GM21737 (cell line): ENCODE results near the gene MYOG.

ENCODE experiments used
- ATAC-seq: cut with Tn5 transposase; IDR thresholded peaks from one replicate; pipeline ENCODE4 v1.9.1; 2021; ENCODE audit warnings: mild to moderate bottlenecking, moderate library complexity; ENCODE audit not compliant: unreplicated experiment

The MYOG gene

DNA sequence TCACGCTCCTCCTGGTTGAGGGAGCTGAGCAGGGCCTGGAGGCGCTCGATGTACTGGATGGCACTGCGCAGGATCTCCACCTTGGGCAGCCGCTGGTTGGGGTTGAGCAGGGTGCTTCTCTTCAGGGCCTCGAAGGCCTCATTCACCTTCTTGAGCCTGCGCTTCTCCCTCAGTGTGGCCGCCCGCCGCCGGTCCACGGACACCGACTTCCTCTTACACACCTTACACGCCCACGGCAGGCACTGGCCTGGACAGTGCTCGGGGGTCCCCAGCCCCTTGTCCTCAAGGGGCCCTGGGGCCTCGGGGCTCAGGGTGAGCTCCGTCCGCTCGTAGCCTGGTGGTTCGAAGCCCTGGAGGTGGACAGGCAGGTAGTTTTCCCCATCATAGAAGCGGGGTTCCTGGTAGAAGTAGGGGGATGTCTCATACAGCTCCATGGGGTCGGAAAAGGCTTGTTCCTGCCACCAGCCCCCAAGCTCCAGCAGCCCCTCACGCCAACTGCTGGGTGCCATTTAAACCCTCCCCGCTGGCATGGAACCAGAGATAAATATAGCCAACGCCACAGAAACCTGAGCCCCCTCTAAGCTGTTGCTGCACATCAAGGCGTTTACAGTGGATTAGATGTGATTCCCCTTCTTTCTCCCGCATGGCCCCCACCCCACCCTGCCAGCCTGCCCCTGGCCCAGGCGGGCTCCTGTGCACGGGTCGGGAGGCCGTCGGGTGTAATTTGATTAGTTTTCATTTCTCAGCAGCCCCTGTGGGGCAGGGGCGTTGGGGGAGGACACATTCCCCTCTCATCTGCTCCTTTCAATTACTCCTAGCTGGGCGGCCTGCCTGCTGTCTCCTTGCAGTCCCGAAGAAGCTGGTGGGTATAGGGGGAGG, at the start of gene MYOG:
Gene MYOG (minus strand): TSS at position 485 of the 879 bp plus-strand sequence. CDS start 51 bp downstream, at position 434.
- no peak for ATAC-seq

DNA sequence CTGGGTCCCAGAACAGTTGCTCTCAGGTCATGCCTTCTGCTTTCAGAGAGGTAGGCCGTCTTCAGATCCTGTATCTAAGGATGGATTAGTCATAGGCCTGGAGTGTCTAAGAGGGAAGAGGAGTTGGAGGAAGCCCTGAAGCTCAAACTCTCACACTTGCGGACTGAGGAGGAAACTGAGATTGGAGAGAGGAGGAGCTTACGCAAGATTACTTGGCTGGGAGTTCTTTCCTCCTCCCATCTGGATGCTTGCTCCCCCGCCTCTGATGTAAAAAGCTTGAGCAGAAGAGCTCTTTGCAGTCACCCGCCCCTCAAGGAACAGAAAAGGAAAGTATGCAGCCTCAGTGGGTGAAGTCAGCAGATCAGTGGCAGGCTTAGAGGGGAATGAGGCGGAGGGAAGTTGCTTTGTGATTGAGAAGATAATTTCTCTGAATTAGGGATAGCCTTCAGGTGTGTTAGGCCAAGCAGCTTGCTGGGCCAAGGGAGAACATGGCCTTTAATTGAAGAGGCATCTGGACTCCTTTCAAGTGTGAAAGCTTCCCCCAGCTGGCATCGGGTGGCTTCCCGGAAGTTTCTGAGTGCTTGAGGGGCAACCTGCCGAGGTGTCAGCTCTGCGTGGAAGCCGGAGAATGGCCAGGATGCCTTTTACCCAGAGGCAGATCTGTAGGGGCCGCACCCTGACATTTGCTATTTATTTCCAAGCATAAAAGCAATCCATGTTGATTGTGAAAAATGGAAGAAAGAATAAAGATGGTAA, 48.3 kb upstream of the MYOG start:
- no peak for ATAC-seq

DNA sequence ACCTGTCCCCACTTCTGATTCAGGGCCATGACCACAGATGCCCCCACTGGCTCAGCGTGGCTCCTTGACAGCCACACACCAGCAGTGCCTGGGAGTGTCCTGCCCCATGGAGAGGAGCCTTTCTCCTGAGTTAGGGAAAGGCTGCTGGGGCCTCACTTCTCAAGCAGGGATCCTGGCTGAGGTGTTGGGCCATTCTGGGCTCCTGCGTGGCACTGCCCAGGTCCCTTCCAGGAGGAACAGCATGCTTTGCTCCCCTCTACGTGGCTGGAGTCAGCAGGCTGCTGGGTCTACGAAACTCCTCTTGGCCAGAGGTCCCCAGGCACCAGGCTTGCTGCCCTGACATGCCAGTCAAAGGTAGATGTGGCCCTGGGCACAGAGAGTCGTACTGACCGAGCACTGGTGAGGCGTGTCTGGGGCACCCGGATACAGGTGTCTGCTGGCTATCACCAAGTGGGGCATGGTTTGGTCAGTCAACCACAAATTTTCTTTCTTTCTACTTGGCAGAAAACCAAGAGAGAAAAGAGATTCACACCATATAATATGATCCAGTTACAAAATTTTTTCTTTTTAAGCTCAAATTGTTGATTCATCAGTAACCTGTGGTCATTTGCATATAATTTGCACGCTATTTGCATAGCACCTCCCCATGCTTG, 45.9 kb upstream of the MYOG start:
- no peak for ATAC-seq

DNA sequence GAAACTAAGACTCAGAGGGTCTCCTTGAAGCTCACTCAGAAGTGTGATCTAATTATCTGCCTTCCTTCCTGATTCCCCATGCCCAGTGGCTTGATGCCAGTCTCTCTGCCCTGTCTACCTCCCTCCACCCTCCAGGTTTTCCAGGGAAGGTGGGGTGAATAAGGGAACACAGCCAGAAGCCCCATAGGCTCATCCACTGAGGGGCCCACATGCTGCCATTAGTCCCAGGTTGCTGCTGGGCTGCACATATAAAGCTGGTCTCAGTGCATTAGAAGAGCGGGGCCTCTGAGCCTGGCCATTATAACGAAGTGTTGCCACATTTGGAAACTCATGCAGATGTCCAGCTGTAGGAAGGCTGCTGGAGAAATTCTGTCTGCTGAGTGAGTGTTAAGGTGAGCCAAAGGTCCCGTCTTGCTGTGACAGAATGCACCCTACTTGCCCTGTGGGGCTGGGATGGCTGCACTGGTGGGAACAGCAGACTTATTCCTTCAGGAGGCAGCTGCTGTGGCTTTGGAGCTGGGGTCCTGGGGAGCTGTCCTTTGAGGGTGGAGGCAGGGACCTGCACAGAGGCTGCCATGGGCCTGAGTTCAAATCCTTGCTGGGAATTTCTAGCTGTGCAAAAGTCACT, 44.7 kb upstream of the MYOG start:
- no peak for ATAC-seq

DNA sequence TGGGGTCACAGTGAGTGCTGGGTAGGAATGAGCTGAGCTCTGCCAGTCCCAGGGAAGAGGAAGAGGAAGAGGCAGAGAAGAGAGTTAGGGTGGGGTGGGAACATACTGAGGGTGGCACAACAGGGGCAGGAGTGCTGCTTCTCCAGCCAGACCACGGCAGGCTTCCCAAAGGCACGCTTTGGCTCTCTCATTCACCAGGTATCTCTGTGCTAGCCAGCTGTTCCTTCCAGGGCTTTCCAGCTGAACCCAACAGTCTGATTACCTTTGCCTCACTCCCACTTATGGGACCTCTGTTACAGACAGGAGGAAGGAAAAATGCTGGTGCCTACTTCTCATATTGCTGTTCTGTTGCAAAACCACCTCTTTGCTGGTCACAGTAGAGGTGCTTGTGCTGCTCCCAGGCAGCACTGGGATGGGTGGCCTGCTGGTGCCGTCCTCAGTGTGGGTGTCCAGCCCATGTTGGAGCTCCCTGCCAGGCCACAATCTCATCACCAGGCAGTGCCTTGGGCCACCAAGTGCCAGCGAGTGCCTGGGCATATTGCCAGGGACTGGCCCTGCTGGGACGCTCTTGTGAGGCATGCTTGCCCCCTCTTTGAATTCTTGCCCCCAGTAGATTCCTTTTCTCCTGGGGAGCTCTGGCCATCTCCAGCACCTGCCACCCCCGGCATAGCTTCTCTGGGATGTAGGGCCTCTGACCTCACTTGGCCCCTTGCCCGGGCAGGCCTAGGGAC, 43.9 kb upstream of the MYOG start:
- no peak for ATAC-seq

DNA sequence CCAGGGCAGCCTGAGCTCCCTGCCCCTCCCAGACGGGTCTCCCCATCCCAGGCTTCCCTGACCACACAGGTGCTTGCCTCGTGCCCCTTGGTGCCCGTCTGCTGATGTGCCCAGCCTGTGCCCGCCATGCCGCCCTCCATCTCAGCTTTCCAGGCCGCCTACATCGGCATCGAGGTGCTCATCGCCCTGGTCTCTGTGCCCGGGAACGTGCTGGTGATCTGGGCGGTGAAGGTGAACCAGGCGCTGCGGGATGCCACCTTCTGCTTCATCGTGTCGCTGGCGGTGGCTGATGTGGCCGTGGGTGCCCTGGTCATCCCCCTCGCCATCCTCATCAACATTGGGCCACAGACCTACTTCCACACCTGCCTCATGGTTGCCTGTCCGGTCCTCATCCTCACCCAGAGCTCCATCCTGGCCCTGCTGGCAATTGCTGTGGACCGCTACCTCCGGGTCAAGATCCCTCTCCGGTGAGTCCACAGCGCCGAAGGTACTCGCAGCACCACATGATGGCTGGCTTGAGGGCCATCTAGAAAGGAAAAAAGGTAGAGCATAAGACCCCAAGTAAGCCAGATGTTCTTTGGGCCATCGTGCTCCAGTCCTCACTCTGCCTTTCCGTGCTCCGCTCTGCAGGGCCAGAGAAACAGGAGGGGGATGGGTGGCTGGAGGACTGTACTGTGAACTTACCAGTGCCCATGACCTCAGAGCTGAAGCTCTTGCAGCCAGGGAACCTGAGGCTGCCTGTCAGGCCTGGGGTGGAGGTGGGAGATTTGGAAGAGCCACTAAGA, 43.1 kb upstream of the MYOG start:
- no peak for ATAC-seq

DNA sequence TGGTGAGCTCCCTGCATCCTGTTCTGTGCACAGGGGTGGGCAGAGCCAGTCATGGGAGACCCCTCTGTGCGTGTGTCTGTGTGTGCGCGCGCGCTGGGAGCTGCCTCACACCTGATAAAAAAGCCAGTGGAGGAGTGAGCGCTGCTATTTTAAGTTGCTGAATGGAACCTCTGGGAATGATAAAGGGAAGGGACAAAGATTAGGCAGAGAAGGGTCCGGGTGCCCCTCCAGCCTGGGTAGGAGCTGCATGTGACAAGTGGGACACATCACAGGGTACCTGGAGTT, 42.6 kb upstream of the MYOG start:
- no peak for ATAC-seq

DNA sequence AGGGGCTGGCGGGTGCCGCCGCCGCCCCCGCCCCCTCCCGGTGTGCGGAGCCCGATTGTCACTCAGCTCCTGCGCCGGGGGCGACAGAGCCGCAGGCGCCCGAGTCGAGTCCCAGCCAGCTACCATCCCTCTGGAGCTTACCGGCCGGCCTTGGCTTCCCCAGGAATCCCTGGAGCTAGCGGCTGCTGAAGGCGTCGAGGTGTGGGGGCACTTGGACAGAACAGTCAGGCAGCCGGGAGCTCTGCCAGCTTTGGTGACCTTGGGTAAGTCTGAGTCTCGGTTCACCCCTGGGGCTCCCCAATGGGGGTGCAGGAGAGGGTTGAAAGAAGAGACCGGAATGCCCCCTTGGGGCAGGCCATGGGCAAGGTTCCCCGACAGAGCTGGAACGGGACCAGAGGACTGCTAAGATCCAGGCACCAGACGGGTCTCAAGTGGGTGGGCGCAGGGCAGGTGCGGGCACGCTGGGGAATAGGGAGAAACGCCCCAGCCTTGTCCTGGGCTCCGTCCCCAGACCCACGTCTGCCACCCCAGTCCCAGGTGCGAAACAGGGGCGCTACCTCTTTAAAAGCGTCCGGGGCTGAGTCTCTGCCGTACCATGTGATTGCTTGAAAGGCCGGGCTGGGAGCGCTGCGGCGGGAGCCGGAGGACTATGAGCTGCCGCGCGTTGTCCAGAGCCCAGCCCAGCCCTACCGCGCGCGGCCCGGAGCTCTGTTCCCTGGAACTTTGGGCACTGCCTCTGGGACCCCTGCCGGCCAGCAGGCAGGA, 42.0 kb upstream of the MYOG start, which contains the start of gene ADORA1:
Gene ADORA1 (plus strand): TSS at position 61 of the 765 bp plus-strand sequence. CDS start 1,116 bp downstream, outside the sequence.
- no peak for ATAC-seq

DNA sequence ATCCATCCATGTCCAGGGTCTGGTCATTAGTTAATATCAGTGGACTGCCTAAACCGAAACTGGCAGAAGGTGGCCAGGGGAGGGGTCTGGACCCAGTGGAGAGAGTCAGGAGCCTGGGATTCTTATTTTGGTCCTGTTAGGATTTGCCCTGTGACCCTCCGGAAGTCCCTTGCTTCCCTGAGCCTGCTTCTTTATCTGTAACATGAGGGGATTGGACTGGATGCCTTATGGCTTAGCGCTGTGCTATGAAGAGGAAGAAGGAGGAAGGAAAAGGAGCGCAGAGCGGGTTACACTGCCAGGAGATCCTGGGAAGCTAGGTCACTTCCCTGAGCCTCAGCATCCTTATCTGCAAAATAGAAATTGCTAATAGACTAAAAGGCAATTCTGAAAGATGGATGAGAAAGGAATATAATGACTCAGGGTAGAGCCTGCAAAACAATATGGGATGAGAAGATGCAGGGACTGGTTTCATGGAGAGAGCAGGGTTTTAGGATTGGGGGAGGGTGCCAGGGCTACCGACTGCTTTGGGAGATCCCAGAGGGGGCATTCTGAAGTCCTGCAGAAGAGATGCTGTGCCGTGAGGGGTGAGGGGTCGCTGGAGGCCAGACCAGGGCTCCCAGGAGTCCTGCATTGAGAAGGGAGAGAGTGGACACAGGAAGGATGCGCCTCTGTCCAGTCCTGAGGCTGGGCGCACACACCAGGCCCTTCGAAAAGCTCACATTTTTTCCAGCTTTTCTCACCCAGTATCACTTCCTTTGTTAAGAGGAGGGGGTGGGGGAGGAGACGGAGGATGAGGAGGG, 41.3 kb upstream of the MYOG start:
- ATAC-seq, result no peak

DNA sequence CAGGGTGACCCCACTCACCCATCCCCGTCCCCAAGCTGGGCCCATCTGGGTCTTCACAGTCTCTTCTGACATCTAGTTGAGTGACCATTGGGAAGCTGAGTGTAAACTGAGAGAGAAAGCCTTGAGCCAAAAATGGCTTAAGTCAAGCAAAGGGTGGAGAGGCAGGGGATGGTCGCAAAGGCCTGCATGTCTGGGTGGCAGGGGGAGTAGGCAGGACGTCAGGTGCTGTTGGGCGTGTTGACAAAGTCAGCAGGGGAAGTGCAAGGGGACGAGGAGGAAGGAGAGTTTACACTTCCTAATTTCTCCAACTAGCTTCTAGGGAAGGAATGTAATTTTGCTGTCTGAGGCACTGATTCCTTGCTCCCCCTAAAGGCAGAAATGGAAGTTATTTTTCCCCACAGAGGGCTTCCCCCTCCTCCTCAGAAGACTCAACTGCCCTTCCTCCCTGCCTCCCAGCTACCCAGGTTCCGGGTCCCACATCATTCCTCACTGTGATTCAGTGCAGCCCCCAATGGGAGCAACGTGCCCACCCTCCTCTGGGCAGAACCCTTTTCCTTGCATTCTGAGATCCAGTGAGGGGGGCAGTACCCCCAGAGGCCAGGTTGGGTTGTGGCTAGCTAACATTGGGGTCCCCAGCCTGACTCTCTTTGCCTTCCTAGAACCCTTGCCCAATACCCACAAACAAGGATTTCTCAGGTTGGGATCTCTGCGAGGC, 40.5 kb upstream of the MYOG start:
- ATAC-seq, result no peak

DNA sequence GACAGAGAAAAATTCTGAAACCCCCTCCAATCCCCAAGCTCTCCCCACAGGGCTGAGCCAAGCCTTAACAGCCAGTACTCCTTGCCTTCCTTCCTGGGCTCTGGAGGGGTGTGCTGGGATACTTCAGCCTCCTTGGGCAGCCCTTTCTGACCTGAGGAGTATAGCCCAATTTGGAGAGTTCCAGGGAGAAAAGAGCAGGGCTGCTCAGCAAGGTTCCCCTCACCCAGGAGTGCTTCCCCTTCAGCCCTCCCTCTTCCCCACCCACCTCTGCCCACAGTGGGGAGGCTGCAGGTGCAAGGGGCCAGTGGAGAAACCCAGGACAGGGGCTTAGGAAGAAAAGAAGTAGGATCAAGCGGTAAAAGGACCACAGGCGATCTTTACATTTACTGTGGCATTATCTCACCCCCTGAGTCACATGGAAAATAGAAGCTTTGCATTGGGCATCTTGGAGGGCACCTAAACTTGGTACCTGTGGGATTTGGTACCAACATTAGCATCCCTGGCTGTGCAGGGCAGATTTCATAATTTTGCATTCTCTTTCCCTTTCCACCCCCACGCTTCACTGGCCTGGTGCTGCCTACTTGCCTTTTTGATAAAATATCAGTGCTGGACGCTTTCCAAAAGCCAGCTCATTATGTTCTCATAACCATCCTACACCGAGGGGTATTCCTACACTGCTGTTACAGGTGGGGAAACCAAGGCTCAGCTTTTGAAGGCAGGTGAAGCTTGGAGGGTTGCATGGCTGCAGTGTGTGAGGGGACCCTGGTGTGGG, 38.9 kb upstream of the MYOG start:
- no peak for ATAC-seq

DNA sequence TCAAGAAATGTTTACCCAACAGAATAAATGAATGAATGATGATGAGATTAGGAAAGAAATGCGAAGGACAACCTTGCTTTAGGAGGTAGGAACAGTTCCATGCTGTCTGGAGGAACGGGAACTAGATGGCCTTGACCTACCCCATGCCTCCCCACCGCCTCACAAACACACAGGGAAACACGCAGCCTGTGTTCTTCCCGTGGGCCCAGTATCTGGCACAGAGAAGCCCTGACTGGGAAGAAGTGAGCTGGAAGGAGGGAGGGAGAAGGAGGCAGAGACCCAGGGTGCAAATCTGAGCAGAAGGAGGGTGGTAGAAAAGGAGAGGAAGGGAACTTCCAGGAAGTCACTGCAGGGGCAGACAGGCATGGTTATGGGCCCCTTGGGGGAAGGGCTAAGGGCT, 38.2 kb upstream of the MYOG start:
- no peak for ATAC-seq

DNA sequence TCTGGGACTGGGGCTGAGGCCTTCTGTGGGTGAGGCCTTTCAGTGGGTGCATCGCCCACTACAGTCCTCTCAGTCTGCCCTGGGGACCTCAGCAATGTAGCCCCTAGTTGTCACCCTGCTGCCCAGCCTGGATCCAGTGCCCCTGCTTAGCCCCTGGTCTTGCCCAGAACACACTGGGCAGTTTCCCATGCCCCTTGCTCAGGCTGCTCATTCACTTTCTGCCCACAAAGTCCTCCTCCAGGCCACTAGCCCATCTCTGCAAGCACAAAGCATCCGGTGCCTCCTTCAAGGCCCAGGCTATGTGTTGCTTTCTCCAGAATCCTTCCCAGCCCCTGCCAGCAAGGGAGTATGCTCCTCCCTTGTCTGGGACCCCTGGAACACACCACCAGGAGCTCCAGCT, 36.3 kb upstream of the MYOG start:
- no peak for ATAC-seq

DNA sequence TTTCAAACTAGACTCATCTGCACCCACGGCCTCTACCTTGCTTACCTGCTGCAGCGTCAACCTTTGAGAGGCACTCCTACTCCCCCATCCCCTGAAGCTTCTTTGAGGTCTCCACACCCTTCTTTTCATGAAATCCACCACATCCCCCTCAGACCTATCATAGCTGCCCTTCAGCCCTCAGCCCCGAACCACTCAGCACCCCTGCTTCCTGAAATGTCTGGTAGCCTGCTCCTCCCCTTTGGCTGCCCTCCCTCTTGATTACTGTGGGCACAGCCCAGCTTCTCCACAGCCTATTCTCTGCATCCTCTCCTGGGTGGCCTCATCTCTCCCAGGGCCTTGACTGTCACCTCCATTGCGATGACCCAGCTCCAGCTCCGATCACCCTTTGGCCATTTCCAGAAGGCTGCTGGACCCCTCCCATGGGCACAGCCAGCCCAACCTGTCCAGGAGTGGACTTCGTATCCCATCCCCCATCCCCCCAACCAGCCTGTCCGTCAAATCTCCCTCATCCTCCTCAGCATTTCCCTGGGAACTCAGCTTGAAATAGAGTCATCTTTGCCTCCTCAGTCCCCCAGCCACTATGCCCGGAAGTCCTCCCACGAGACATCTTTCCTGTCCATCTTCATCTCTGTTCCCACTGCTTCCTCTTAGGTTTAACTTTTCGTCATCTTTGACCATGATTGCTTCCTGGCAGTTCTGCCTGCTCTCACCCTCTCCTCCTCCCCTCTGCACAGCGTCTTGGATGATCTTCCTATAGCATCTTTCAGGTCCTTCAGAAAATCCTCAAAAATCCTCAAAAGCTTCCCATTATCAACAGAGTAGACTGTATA, 35.6 kb upstream of the MYOG start:
- no peak for ATAC-seq

DNA sequence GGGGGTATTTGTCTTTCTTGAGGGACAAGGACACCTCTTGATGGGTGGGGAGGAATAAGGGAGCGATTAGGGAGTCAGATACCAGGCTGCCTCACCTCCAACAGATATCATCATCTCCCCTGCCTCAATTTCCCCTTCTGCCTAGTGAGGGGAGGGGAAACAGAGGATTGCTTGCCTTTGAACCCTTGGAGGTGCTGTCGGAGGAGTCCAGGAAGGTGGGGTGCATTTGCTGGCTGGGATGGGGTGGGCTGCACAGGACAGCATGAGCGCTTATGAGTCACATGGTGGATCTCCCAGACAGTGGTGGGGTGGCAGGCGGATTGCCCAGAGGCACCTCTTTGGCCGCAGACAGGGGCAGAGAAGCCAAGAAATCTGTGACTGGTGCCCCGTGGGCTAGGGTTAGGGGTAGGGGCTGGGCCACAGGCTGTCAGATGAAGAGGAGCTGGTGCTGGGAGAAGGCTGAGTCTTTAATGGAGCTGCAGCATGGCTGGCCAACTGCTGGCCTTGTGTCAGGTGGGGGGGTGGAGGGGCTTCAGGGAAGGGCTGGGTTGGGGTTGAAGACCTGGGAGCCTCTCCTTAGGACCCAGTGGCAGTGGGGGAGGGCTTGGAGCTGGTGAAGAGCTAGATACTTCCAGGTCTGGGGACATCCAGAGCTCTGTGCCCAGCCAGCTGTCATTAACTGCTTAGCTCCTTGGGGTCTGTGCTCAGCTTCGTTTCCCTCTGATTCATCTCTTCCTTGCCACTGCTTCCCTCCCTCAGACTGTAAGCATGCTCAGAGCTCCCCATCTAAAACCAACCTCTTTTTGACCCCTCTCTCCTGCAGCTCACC, 34.7 kb upstream of the MYOG start:
- ATAC-seq, result no peak
